SU-DHL-6 (cell line): Measurements from ENCODE around the gene ACSF3.

Source experiments
- CTCF ChIP-seq: fragments of 200-600 bp; sonication (generic); IDR thresholded peaks from one replicate; pipeline ENCODE4 v1.5.1; 2017; ENCODE audit warnings: antibody characterized with exemption, mild to moderate bottlenecking, low read length, moderate library complexity; ENCODE audit not compliant: insufficient read depth, poor library complexity, severe bottlenecking
- EZH2phosphoT487 ChIP-seq: fragments of 200-600 bp; sonication (generic), shearing (Covaris generic); conservative IDR thresholded peaks from 2 replicates; pipeline ENCODE4 v1.6.1; 2018; ENCODE audit warnings: mild to moderate bottlenecking, antibody characterized with exemption, low read length, moderate library complexity, mixed read lengths

DNA sequence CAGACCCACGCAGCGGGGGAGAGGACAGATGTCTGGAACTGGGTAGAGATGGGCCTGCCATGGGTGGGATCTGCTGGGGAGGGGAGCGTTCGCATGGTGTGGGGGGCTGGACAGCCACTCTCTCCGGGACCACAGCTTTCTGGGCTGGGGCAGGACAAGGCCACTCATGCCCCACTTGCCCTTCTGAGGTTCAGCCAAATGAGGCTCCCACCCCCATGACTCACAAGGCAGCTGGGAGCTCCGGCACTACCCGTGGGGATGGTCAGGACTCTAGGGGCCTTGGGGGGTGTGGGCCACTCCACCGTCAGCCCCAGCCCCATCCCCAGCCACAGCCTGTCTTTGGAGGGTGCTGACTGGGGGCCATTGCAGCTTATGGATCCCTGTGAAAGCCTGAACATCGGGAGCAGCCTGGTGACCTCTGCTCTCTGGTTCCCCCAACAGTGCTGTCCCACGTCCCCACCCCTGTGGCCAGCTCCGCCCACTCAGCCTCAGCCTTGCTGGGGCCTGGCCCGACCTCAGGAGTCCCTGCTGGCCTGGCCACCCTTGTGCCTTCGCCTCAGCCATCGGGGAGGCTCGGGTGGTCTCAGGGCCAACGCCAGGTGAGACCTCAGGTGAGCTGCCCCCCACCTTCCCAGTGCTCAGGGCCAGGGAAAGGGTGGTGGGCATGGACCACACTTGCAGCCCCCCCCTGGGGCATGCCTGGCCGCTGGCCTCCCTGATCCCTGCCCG is 73.2 kb downstream of the ACSF3 start:
- no peak for TF ChIP-seq CTCF
- no peak for TF ChIP-seq EZH2phosphoT487
